ENCODE results near the gene CHN1. TPM values are rescaled to one million over a fixed set of nuclear protein-coding genes. Genes with fewer than 3 reads are reported as not detected.

Gene CHN1
- total RNA-seq, 1 experiment from 2014 or later: 0.41 TPM

- DNase-seq: no peak
- no peak overlapping the region for H3K27ac Mint-ChIP-seq (ENCODE audit: unreplicated experiment)
- peaks cover 2% of the 10 kb centered on the region for H3K27me3 Mint-ChIP-seq (ENCODE audit: insufficient read depth, unreplicated experiment)
- Histone ChIP-seq H3K9me3 (no peaks in the 10 kb centered on the region), H3K27me3 (replicated peaks; ENCODE audit: control insufficient read depth, insufficient read depth, low read length) (no peaks in the 10 kb centered on the region), H3K4me3 (ENCODE audit: low read depth, low read length) (no peak overlapping the region), H3K36me3 (ENCODE audit: control insufficient read depth, insufficient read depth, low read length) (no peaks in the 10 kb centered on the region), H3K4me1 (no peaks in the 10 kb centered on the region)
- TF ChIP-seq, protein P1, sequence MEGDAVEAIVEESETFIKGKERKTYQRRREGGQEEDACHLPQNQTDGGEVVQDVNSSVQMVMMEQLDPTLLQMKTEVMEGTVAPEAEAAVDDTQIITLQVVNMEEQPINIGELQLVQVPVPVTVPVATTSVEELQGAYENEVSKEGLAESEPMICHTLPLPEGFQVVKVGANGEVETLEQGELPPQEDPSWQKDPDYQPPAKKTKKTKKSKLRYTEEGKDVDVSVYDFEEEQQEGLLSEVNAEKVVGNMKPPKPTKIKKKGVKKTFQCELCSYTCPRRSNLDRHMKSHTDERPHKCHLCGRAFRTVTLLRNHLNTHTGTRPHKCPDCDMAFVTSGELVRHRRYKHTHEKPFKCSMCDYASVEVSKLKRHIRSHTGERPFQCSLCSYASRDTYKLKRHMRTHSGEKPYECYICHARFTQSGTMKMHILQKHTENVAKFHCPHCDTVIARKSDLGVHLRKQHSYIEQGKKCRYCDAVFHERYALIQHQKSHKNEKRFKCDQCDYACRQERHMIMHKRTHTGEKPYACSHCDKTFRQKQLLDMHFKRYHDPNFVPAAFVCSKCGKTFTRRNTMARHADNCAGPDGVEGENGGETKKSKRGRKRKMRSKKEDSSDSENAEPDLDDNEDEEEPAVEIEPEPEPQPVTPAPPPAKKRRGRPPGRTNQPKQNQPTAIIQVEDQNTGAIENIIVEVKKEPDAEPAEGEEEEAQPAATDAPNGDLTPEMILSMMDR (IDR thresholded peaks at IDR 0.05; ENCODE audit: insufficient read depth in 1 of 2, low read depth in 1 of 2, low read length in 1 of 2, severe bottlenecking in 1 of 2, unreplicated experiment in 1 of 2): peak; percentile 54
- ChIA-PET CTCF (interaction anchor here (0.6 to 3.3 kb wide), 2 partner anchors 121 to 214 kb away, joined by 3 to 25 read pairs; no protein-coding TSS in a partner anchor), POLR2A (no interaction called here)
- no peaks in the 10 kb centered on the region for H3K4me1 Mint-ChIP-seq (ENCODE audit: low read depth, unreplicated experiment)
- intact Hi-C loops (cut with micrococcal nuclease; ENCODE audit: unreplicated experiment): loop anchor here (1.0 kb wide), 3 partner anchors 214 to 285 kb away; no protein-coding TSS in a partner anchor
- no TSS peak for BruUV-seq (replicated peaks)
- no peak overlapping the region for H3K4me3 Mint-ChIP-seq (ENCODE audit: unreplicated experiment)
- no peaks in the 10 kb centered on the region for H3K9me3 Mint-ChIP-seq (ENCODE audit: unreplicated experiment)
- no peaks in the 10 kb centered on the region for H3K36me3 Mint-ChIP-seq (ENCODE audit: insufficient read depth, unreplicated experiment)
These were observed 19.6 kb downstream of the CHN1 start for GRCh38 chr2:174985614-174986013.

- no peak for DNase-seq
- peaks cover 4% of the 10 kb centered on the region for H3K27me3 Mint-ChIP-seq (ENCODE audit: insufficient read depth, unreplicated experiment)
- H3K36me3 ChIP-seq (ENCODE audit: control insufficient read depth, insufficient read depth, low read length): no peaks in the 10 kb centered on the region
- intact Hi-C loops (cut with micrococcal nuclease; ENCODE audit: unreplicated experiment): no loop called here
- H3K4me3 Mint-ChIP-seq (ENCODE audit: unreplicated experiment): no peak overlapping the region
- H3K9me3 Mint-ChIP-seq (ENCODE audit: unreplicated experiment): no peaks in the 10 kb centered on the region
- no peak overlapping the region for H3K27ac Mint-ChIP-seq (ENCODE audit: unreplicated experiment)
- H3K4me1 ChIP-seq: no peaks in the 10 kb centered on the region
- POLR2A ChIA-PET: no interaction called here
- BruUV-seq (replicated peaks): no TSS peak
- TF ChIP-seq, protein P1 (IDR thresholded peaks at IDR 0.05; ENCODE audit: insufficient read depth in 1 of 2, low read depth in 1 of 2, low read length in 1 of 2, severe bottlenecking in 1 of 2, unreplicated experiment in 1 of 2): no peak
- CTCF ChIA-PET: interaction anchor here (1.7 to 3.3 kb wide), 2 partner anchors 213 to 235 kb away, joined by 10 to 25 read pairs; no protein-coding TSS in a partner anchor
- no peaks in the 10 kb centered on the region for H3K36me3 Mint-ChIP-seq (ENCODE audit: insufficient read depth, unreplicated experiment)
- H3K9me3 ChIP-seq: no peaks in the 10 kb centered on the region
- H3K27me3 ChIP-seq (replicated peaks; ENCODE audit: control insufficient read depth, insufficient read depth, low read length): no peaks in the 10 kb centered on the region
- H3K4me3 ChIP-seq (ENCODE audit: low read depth, low read length): no peak overlapping the region
- no peaks in the 10 kb centered on the region for H3K4me1 Mint-ChIP-seq (ENCODE audit: low read depth, unreplicated experiment)
These were observed 20.6 kb downstream of the CHN1 start for GRCh38 chr2:174984561-174984960.

DNA sequence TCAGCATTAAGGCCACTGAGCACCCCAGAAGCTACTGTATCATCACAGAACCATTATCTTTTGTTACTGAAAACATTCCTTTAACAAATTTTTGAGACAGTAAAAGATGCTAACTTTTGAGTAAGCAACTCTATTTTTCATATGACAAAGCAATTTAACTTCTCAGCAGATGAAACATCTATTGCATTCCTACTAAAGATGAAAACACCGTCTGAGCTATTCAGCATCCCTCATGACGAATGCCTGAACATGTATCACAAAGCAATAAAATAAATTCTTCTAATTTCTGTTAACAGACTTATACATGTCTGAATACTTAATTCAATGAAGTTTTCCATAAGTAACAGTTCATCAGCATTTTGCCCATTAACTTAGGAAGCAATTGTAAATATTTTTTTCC is 23.9 kb downstream of the CHN1 start:
- no peaks in the 10 kb centered on the region for H3K4me1 Mint-ChIP-seq (ENCODE audit: low read depth, unreplicated experiment)
- intact Hi-C loops (cut with micrococcal nuclease; ENCODE audit: unreplicated experiment): no loop called here
- Histone ChIP-seq H3K36me3 (ENCODE audit: control insufficient read depth, insufficient read depth, low read length) (no peaks in the 10 kb centered on the region), H3K4me1 (no peaks in the 10 kb centered on the region), H3K27me3 (replicated peaks; ENCODE audit: control insufficient read depth, insufficient read depth, low read length) (no peaks in the 10 kb centered on the region), H3K9me3 (no peaks in the 10 kb centered on the region), H3K4me3 (ENCODE audit: low read depth, low read length) (no peak overlapping the region)
- no peak for DNase-seq
- TF ChIP-seq, protein P1 (IDR thresholded peaks at IDR 0.05; ENCODE audit: insufficient read depth in 1 of 2, low read depth in 1 of 2, low read length in 1 of 2, severe bottlenecking in 1 of 2, unreplicated experiment in 1 of 2): no peak
- no peak overlapping the region for H3K27ac Mint-ChIP-seq (ENCODE audit: unreplicated experiment)
- no TSS peak for BruUV-seq (replicated peaks)
- peaks cover 8% of the 10 kb centered on the region for H3K27me3 Mint-ChIP-seq (ENCODE audit: insufficient read depth, unreplicated experiment)
- ChIA-PET POLR2A (no interaction called here), CTCF (no interaction called here)
- H3K4me3 Mint-ChIP-seq (ENCODE audit: unreplicated experiment): no peak overlapping the region
- H3K9me3 Mint-ChIP-seq (ENCODE audit: unreplicated experiment): no peaks in the 10 kb centered on the region
- H3K36me3 Mint-ChIP-seq (ENCODE audit: insufficient read depth, unreplicated experiment): no peaks in the 10 kb centered on the region
